Adrenal gland (tissue), 12 donors: ENCODE data around the gene FARP2. TPM values are rescaled to one million over a fixed set of nuclear protein-coding genes. Genes with fewer than 3 reads are reported as not detected.

Experiments used
- DNase-seq, 7 donors: peaks; one replicate each; pipeline ENCODE4 v3.0.0-alpha.2; 2019 to 2020
- H3K27ac ChIP-seq, 5 donors: fragments of 200-600 bp; sonication (generic) in 4 of 5; 1 replicate in 3 of 5; 2 replicates in 2 of 5; pipeline versions ENCODE4 v1.5.1 to v1.8.0; 2016 to 2020; ENCODE audit warnings: mild to moderate bottlenecking in 1 of 5
- H3K27me3 ChIP-seq: fragments of 200-600 bp; 2 replicates; pipeline ENCODE4 v1.8.0; 2021
- H3K36me3 ChIP-seq, 2 donors: fragments of 200-600 bp; replicated peaks in 1 of 2; 1 replicate in 1 of 2; 2 replicates in 1 of 2; pipeline versions ENCODE4 v1.5.1 to v1.8.0; 2018 to 2022
- H3K4me1 ChIP-seq, 2 donors: fragments of 200-600 bp; replicated peaks in 1 of 2; 1 replicate in 1 of 2; 2 replicates in 1 of 2; pipeline versions ENCODE4 v1.5.1 to v1.8.0; 2018 to 2021
- H3K4me3 ChIP-seq, 4 donors: fragments of 200-600 bp; sonication (generic) in 3 of 4; one replicate each; pipeline ENCODE4 v1.5.1; 2016 to 2018
- H3K9me3 ChIP-seq, 3 donors: fragments of 200-600 bp; sonication (generic) in 1 of 3; replicated peaks in 1 of 3; 1 replicate in 2 of 3; 2 replicates in 1 of 3; pipeline versions ENCODE4 v1.5.1 to v1.8.0; 2016 to 2021
- CTCF ChIP-seq, 6 experiments: fragments of 450-650 bp in 4 of 6; fragments of 200-600 bp in 2 of 6; sonication (generic) in 1 of 6; IDR thresholded peaks; 1 replicate in 5 of 6; 2 replicates in 1 of 6; pipeline versions ENCODE4 v1.5.1 to v1.8.0; 2016 to 2021; ENCODE audit warnings: antibody characterized with exemption in 6 of 6, mild to moderate bottlenecking in 2 of 6, moderate library complexity in 1 of 6
- POLR2A ChIP-seq, 2 donors: fragments of 450-650 bp; IDR thresholded peaks; one replicate each; pipeline ENCODE4 v1.6.1; 2017; ENCODE audit warnings: antibody characterized with exemption in 2 of 2, mild to moderate bottlenecking in 2 of 2, moderate library complexity in 1 of 2
- WGBS, 4 donors: extraction: QIAGEN DNeasy Blood & Tissue Kit in 2 of 4; methylation state at CpG; one replicate each; pipeline versions ENCODE4 v1.1.5 to v1.1.7; 2013 to 2017; 5-methylcytosine and 5-hydroxymethylcytosine counted together
- intact Hi-C, 2 donors: fragments of 100-400 bp; cut with DNase I; formaldehyde crosslinking; loops; one replicate each; pipeline versions ENCODE4 v1.14.1 to v1.15.0; 2022 to 2023
- polyA plus RNA-seq, 3 donors: library from polyadenylated mRNA; stranded (reverse); fragments of 200-250 nt in 2 of 3; fragments of 350-450 nt in 1 of 3; fragmentation: Illumina TruSeq in 1 of 3; extraction: RNeasy Lipid Tissue Mini Kit (QIAGEN cat#74804) in 1 of 3; gene quantifications; one replicate each; pipeline ENCODE4 v1.2.3, GENCODE V29; 2013 to 2014
- total RNA-seq, 9 donors: library from RNA; depleted of rRNA in 4 of 9; stranded (reverse); fragments of >200 nt in 4 of 9; fragments of 120-200 nt in 1 of 9; fragmentation: NEBNext Ultra II Directional in 1 of 9; extraction: Animal tissue kit (Norgen Biotek cat#: 25700) in 1 of 9; gene quantifications; one replicate each; pipeline versions ENCODE4 v1.1.0 to v1.2.4, GENCODE V29; 2013 to 2023
- donor health status: healthy with polysubstance abuse.
- donor health status: Bipolar disorder and iron deficiency.
- donor health status: DM: yes; HTN: yes; CAD: no.
- donor health status: DM: no; HTN: no; CAD: no.
- donor health status: DM: no; HTN: no; CAD: no.
- donor health status: DM: yes; HTN: yes; CAD: no.

FARP2 gene
- total and polyA plus RNA-seq, 12 donors: 17.3 to 66.8 (median 37.8) TPM

- no peaks in the 10 kb centered on the region for H3K9me3 ChIP-seq
- no peaks in the 10 kb centered on the region for H3K4me1 ChIP-seq
- H3K36me3 ChIP-seq: peaks cover 0 to 34% of the 10 kb centered on the region in 2 donors
- DNase-seq: no peak
- no peak overlapping the region for H3K27ac ChIP-seq
- no peaks in the 10 kb centered on the region for H3K27me3 ChIP-seq
- no peak overlapping the region for H3K4me3 ChIP-seq
- intact Hi-C loops: no loop called here
- 84 to 100% (median 87%) methylated on average over 4 to 16 of the region's 16 CpGs for WGBS, 4 donors
- no peak for TF ChIP-seq CTCF (IDR thresholded peaks at IDR 0.05)
- TF ChIP-seq POLR2A (IDR thresholded peaks at IDR 0.05): no peak
Measured at GRCh38 chr2:241490825-241491506, 134.9 kb downstream of the FARP2 start.

GRCh38 chr2:241491549-241492173, 135.6 kb downstream of the FARP2 start:
- Histone ChIP-seq H3K9me3 (no peaks in the 10 kb centered on the region), H3K4me3 (no peak overlapping the region), H3K36me3 (peaks cover 0 to 40% of the 10 kb centered on the region in 2 donors), H3K4me1 (no peaks in the 10 kb centered on the region), H3K27me3 (no peaks in the 10 kb centered on the region), H3K27ac (no peak overlapping the region)
- 85 to 95% (median 90%) methylated on average over 5 to 15 of the region's 15 CpGs for WGBS, 4 donors
- TF ChIP-seq POLR2A (IDR thresholded peaks at IDR 0.05) (no peak), CTCF (IDR thresholded peaks at IDR 0.05) (no peak)
- no peak for DNase-seq
- intact Hi-C loops: no loop called here

GRCh38 chr2:241492174-241492565, 136.1 kb downstream of the FARP2 start:
- 86 to 100% (median 95%) methylated on average over 3 to 7 of the region's 7 CpGs for WGBS, 4 donors
- no peak for TF ChIP-seq POLR2A (IDR thresholded peaks at IDR 0.05)
- no peak for TF ChIP-seq CTCF (IDR thresholded peaks at IDR 0.05)
- no peak for DNase-seq
- intact Hi-C loops: no loop called here
- Histone ChIP-seq H3K9me3 (no peaks in the 10 kb centered on the region), H3K4me3 (no peak overlapping the region), H3K27ac (no peak overlapping the region), H3K27me3 (no peaks in the 10 kb centered on the region), H3K36me3 (peaks cover 0 to 45% of the 10 kb centered on the region in 2 donors), H3K4me1 (no peaks in the 10 kb centered on the region)

- no peak overlapping the region for H3K27ac ChIP-seq
- no peak overlapping the region for H3K4me3 ChIP-seq
- 88 to 95% (median 92%) methylated on average over 4 to 10 of the region's 10 CpGs for WGBS, 4 donors
- no peaks in the 10 kb centered on the region for H3K4me1 ChIP-seq
- peaks cover 0 to 51% of the 10 kb centered on the region in 2 donors for H3K36me3 ChIP-seq
- intact Hi-C loops: no loop called here
- TF ChIP-seq POLR2A (IDR thresholded peaks at IDR 0.05) (no peak), CTCF (IDR thresholded peaks at IDR 0.05) (no peak)
- no peaks in the 10 kb centered on the region for H3K9me3 ChIP-seq
- H3K27me3 ChIP-seq: no peaks in the 10 kb centered on the region
- DNase-seq: no peak
Measured at GRCh38 chr2:241493092-241493491, 137.0 kb downstream of the FARP2 start.
